Measurements from ENCODE around the gene MEX3D. TPM values are rescaled to one million over a fixed set of nuclear protein-coding genes. Genes with fewer than 3 reads are reported as not detected.

Gene MEX3D
- total RNA-seq, 1 experiment from 2014 or later: 11.6 TPM

DNA sequence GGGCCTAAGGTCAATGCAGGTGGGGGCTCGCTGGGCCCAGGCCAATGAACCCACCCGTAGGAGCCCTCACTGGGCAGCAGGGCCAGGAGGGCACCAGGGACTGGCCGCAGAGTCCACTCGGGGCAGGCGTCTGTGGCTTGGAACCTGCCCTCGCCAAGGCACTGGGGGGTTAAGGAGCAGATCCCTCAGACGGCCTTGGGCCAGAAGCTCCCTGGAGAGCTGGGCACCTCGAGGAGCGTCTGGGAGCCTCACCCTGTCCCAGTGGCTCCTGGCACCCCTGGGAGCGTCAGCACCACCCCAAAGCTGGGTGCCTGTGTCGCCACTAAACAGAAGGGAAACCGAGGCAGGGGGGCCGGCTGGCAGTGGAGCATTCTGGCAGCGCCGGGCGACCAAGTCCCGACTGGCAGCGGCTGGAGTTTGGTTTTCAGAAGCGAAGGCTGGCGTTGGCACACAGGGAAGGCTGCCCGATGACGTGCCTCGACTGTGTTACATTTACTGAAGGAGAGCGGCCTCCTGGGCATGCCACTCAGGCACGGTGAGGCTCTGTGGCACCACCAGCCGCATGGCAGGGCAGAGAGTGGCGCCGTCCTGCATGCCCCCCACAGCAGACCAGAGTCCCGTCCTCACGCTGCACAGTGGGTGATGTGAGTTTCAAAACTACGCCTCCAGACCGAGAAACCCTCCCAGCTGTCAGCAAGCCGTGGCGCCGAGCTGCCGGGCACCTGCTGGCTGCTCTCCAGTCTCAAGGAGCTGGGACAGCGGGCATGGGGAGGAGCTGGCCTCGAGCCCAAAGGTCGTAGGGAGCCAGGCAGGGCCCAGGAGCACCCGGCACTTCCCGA is 9.2 kb upstream of the MEX3D start:
- in situ Hi-C loops (cut with HindIII; ENCODE audit: low pct_unique_long_range_greater_than_20kb, low sequenced_read_pairs): no loop called here
- no peak for DNase-seq (ENCODE audit: low read depth, low spot score)

DNA sequence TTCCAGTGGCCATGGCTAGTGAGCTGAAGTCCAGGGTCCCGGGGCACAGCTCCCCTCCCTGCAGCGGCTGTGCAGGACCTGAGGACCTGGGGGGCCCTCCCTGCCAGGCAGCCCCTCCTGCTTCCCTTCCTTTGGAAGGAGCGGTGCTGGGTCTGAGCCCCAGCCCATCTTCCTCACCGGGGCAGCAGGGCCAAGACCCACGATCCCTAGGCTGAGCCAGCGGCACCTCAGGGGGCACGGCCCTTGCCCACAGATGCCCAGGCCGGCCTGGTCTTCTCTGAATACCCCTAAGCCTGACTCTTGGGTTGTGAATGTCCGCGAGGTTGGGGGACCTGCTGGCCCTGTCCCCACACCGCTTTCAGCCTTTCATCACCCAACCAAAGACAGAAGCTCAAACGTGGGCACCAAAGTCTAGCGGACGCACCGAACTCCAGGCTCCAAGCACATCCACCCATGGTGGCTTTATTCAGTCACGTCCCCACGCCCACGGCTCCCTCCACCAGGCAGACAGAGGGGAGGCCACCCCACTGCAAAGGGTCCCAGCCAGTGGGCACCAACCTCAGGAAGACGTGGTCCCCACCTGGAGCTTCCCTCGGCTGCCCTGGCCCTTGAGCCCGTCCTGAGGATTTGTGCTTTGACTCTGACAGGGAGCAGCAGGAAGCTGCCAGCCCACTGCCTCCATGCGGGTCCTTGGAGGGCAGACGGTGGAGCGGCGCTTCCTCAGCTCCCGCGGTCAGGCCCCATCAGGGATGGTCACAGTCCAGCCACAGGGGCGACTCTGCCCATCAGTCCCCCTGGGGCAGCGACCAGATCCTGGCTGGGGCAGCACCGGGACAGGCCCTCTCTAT is 8.3 kb upstream of the MEX3D start:
- no peak for DNase-seq (ENCODE audit: low read depth, low spot score)
- in situ Hi-C loops (cut with HindIII; ENCODE audit: low pct_unique_long_range_greater_than_20kb, low sequenced_read_pairs): no loop called here

DNA sequence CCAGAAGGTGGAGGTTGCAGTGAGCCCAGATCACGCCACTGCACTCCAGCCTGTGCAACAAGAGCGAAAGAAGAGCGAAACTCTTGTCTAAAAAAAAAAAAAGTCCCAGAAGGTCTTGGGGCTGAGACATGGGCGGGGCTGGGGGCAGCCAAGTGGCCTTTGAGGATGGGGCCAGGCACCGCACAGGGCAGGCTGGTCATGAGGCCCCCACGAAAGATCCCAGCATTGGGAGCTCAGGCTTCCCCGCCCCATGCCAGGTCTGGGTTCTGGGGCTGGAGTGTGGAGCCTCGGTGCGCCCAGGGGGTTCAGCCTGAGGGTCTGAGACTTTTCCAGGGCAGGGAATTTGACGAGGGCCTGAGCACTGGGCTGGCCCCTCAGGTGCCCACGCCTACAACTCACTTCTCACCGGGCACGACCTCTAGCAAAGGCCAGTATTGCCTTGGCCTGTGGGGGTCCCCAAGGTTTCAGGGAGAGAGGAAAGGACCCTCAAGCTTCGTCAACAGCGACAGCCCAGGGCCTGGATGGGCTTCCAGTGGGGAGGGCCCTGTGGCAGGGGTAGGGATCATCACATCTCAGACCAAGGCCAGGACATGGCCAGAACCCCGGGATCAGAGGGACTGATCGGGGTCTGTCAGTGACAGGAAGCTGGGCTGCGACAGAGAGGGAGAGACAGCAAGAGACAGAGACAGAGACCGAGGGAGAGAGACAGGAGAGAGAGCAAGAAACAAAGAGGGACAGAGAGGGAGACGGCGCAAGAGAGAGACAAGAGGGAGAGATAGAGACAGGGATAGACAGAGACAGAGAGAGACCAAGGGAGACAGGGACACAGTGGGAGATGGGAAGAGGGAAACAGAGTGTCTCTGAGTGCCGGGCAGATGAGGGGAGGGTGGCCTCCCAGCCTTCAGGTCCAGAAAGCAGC is 7.5 kb upstream of the MEX3D start:
- no peak for DNase-seq (ENCODE audit: low read depth, low spot score)
- in situ Hi-C loops (cut with HindIII; ENCODE audit: low pct_unique_long_range_greater_than_20kb, low sequenced_read_pairs): no loop called here

DNA sequence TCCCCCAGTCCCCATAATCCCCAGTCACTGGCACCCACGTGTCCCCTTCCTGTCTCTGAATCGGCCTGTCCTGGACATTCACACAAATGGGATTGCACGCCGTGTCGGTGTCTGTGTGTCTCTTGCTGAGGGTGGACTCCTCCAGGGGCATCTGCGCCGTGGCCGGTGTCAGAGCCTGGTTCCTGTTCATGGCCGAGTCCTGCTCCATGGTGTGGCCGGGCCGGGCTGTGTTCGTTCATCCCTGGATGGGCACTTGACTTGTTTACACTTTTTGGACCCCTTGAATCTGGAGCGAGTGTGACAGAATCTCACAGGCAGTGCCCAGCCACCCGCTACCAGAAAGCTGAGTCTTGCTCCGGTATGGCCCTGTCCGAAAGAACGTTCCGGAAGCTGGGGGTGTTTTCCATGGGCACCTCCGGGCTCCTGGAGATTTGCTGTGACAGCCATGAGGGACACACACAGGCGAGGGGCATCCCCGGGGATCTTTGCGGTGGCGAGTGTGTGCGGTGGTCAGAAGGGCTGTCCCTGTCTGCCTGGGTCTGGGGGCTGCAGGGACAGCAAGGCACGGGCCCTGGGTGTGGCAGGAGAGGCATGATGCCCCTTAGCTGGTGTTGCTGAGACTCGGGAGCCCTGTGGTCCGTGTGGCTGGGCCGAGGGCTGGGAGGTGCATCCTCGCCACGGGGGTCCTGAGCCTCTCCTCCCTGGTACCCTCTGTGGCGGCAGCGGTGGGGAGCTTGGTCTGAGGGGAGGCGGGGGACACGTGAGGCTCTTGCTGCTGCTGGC is 6.4 kb upstream of the MEX3D start:
- in situ Hi-C loops (cut with HindIII; ENCODE audit: low pct_unique_long_range_greater_than_20kb, low sequenced_read_pairs): no loop called here
- DNase-seq (ENCODE audit: low read depth, low spot score): no peak

DNA sequence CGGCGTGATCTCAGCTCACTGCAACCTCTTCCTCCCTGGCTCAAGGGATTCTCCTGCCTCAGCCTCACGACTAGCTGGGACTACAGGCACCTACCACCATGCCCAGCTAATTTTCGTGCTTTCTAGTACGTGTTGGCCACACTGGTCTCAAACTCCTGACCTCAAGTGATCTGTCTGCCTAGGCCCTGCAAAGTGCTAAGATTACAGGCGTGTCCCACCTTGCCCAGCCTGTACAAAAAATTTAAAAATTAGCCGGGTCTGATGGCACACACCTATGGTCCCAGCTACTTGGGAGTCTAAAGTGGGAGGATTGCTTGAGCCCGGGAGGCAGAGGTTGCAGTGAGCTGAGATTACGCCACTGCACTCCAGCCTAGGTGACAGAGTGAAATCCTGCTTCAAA is 4.7 kb upstream of the MEX3D start:
- in situ Hi-C loops (cut with HindIII; ENCODE audit: low pct_unique_long_range_greater_than_20kb, low sequenced_read_pairs): no loop called here
- no peak for DNase-seq (ENCODE audit: low read depth, low spot score)

DNA sequence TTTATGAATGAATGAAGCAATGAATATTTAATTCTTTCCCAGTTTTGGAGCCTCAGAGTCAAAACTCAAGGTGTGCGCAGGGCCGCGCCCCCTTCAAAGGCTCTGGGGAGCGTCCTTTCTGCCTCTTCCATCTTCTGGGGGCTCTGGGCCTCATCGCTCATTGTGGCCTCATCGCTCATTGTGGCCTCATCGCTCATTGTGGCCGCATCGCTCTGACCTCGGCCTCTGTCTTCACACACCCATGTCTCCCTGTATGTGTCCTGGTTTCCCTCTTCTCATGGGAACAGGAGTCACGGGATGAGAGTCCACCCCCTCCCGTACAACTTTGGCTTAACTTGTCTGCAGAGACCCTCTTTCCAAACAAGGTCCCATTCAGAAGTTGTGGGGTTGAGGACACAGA is 3.2 kb upstream of the MEX3D start:
- peak; percentile 60 for DNase-seq (ENCODE audit: low read depth, low spot score)
- in situ Hi-C loops (cut with HindIII; ENCODE audit: low pct_unique_long_range_greater_than_20kb, low sequenced_read_pairs): no loop called here

DNA sequence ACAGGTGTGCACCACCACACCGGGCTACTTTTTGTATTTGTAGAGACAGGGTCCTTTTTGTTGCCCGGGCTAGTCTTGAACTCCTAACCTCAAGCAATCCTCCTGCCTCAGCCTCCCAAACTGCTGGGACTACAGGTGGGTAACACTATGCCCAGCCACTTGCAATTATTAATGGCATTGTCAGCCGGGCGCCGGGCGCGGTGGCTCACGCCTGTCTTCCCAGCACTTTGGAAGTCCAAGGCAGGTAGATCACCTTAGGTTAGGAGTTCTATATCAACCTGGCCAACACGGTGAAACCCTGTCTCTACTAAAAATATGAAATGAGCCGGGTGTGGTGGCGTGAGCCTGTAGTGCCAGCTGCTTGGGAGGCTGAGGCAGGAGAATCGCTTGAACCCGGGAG is 2.7 kb upstream of the MEX3D start:
- in situ Hi-C loops (cut with HindIII; ENCODE audit: low pct_unique_long_range_greater_than_20kb, low sequenced_read_pairs): no loop called here
- DNase-seq (ENCODE audit: low read depth, low spot score): no peak

DNA sequence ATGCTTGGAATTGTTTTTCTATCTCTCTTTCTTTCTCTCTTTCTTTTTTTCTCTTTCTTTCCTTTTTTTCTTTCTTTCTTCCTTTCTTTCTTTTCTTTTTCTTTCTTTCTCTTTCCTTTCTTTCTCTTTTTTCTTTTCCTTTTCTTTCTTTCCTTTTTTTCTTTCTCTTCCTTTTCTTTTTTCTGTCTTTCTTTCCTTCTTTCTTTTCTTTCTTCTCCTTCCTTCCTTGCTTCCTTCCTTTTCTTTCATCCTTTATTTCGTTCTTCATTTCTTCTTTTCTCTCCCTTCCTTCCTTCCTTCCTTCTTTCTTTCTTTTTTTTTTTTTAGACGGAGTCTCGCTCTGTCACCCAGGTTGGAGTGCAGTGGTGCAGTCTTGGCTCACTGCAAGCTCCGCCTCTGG is 1.9 kb upstream of the MEX3D start:
- in situ Hi-C loops (cut with HindIII; ENCODE audit: low pct_unique_long_range_greater_than_20kb, low sequenced_read_pairs): no loop called here
- no peak for DNase-seq (ENCODE audit: low read depth, low spot score)

DNA sequence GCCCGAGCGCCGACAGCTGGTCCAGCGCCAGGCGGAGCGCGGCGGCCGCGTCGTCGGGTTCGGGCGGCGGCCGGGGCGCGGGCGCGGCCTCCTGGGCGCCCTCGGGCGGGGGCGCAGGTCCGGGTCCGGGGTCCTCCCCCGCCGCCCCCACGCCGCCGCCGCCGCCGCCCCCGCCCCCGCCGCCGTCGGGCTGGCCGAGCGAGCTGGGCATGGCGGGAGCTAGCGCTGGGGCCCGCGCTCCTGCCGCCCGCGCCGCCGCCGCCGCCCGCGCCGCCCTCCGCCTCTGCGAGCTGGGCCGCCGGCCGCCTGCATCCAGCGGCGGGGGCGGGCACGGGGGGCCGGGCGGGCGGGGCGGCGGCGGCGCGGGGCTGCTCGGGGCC is 287 bp downstream of the MEX3D start:
- DNase-seq (ENCODE audit: low read depth, low spot score): no peak
- in situ Hi-C loops (cut with HindIII; ENCODE audit: low pct_unique_long_range_greater_than_20kb, low sequenced_read_pairs): no loop called here

DNA sequence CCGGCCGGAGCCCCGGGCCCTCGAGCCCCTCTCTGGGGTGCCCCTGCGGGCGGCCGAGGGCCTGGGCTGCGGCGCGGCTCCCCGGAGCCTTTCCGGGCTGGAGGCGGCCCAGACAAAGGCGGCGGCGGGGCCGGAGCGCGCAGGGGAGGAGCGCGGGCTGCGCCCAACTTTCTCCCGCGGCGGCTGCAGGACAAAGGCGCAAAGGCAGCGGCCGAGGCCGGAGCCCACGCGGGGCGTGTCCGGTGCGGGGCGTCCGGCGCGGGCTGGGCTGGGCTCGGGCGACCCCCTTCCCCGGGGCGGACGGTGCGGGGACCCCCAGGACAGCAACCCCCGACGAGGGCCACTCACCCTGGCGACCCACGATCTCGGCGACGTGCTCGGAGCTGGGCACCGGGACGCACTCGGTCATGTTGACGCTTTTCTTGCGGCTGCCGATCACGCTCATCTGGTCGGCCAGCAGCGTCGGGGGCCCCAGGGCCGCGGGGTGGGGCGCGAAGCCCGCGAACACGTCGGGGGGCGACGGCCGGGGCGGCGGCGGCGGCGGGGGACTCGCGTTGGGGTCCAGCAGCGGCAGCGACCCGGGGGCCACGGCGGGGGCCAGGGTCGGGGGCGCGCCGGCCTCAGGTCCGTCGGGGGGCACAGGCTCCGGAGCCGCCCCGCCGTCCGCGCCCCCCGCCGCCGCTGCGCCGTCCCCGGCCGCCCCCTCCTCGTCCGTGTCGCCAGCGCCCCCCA is 843 bp downstream of the MEX3D start:
- DNase-seq (ENCODE audit: low read depth, low spot score): no peak
- in situ Hi-C loops (cut with HindIII; ENCODE audit: low pct_unique_long_range_greater_than_20kb, low sequenced_read_pairs): no loop called here

DNA sequence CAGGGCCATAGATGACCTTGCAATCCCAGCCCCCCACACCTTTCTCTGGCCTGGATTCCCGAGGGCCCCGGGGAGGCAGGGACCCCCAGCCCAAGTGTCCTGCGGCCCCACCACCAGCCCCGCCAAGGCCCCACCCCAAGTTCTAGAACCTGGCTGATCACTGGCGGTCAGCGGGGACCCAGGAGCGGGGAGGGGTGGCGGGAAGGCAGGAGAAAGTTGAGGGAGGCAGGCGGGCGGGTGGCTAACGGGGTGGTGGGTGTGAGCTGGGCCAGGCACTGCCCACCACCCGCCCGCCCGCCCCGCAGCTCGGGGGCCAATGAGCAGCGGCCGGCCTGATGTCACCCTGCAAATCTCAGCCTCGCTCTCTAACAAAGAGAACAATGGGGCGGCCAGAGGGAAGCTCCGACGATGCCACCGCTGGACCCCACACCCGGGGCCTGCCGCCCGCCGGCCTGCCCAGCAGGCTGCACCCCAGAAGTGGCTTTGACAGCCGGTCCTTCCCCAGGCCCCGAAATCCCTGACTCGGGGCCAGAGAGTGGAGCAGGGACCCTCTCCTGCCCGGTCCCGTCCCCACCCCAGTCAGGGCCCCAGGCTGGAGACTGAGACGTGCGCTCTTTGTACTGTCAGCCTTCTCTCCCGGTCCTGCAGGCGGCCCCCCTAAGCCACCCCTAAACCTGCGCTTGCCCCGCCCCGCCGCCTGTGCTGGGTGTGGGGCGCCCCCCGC is 1.6 kb downstream of the MEX3D start:
- in situ Hi-C loops (cut with HindIII; ENCODE audit: low pct_unique_long_range_greater_than_20kb, low sequenced_read_pairs): no loop called here
- peak; percentile 22 for DNase-seq (ENCODE audit: low read depth, low spot score)

DNA sequence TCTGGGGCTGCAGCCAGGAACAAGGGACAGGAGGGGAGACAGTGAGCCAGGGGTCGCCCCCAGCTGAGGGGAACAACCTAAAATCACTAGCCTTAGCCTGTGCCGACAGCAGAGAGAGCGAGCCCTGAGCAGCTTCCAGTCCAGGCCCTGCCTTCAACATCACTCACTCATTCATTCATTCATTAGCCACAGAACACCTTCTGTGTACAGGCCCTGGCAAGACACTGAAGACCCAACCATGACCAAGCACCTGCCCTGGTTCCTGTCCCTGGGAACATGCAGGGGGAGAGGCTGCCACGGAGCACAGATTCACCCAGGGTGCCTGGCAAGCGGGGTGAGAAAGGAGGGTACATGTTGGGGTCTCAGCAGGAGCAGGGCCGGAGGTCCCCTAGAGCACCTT is 4.9 kb downstream of the MEX3D start:
- DNase-seq (ENCODE audit: low read depth, low spot score): no peak
- in situ Hi-C loops (cut with HindIII; ENCODE audit: low pct_unique_long_range_greater_than_20kb, low sequenced_read_pairs): no loop called here

DNA sequence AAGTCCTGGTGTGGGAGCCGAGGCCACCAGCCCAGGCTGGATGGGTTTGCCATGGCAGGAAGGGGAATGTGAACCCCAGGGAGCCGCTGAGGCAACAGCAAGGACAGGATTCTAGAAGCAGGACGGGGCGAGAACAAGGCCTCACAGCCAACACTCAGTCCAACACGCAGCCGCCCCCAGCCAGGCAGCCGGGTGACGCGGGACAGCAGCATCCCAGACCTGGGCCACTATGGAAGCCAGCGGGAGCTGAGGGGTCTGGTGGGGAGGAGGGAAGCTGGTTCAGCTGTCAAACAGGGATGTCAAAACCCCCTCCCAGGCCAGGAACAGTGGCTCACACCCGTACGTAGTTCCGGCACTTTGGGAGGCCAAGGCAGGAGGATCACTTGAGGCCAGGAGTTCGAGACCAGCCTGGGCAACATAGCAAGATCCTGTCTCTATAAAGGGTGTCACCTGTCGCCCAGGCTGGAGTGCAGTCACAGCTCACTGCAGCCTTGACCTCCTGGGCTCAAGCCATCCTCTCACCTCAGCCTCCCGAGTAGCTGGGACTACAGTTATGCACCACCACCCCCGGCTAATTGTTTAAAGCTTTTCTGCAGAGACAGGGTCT is 6.8 kb downstream of the MEX3D start:
- in situ Hi-C loops (cut with HindIII; ENCODE audit: low pct_unique_long_range_greater_than_20kb, low sequenced_read_pairs): no loop called here

DNA sequence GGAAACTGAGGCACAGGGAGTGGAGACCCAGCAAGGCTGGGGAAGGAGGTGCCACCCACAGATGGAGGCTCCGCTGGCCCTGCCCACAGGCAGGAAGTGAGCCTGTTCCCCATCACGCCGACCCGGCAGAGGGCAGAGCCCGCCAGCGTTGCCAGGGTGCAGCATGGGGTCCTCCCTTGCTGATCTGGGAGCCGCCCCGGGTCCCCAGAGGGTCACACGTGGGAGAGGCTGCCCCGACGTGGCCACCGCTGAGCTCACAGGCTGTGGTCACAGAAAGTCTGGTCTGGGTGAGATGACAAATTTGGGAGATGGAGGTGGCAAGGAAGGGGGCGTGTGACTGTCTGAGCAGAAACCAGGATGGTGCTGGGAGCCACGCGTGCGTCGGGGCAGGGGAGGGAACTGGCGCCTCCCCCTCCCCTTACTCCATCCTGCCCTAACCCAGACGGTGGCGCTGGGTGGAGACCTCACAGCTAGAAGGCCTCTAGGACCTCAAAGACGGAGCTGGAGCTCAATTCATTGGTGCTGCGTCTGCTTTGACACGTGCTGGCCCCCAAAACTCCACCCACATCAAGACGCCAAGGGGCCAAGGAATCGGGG is 7.7 kb downstream of the MEX3D start:
- no peak for DNase-seq (ENCODE audit: low read depth, low spot score)
- in situ Hi-C loops (cut with HindIII; ENCODE audit: low pct_unique_long_range_greater_than_20kb, low sequenced_read_pairs): no loop called here

More for the DNA sequence above, 6.8 kb downstream of the MEX3D start:
- no peak for DNase-seq (ENCODE audit: low read depth, low spot score)

DNA sequence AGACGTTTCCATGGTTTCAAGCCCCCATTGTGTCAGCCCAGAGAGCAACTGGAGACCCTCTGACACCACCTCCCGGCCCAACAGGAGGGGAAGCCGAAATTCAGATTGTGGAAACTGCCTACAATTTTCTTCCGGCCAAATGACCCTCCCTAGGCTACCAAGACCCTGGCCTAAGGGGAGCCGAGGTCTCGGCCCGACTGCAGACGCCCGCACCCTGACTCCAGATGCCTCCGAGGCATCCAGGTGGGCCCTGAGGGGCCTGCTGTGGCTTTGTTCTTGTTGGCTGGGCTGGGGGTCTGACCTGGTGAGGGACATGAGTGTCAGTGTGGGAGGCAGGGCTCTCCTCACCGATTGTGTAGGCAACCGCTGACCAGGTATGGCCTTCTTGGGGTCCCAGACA is 9.6 kb downstream of the MEX3D start:
- DNase-seq (ENCODE audit: low read depth, low spot score): no peak
- in situ Hi-C loops (cut with HindIII; ENCODE audit: low pct_unique_long_range_greater_than_20kb, low sequenced_read_pairs): no loop called here
